Chondrocyte (in vitro differentiated cells): Measurements from ENCODE around the gene NFKB2. TPM values are rescaled to one million over a fixed set of nuclear protein-coding genes. Genes with fewer than 3 reads are reported as not detected.

ENCODE experiments used
- DNase-seq: peaks from one replicate; pipeline ENCODE4 v3.0.0; 2021; ENCODE audit warnings: mixed read lengths, low spot score
- H3K27ac Mint-ChIP-seq: one replicate; pipeline ENCODE4 v1.8.0; 2021; ENCODE audit warnings: mild to moderate bottlenecking, moderate library complexity, mixed read lengths; ENCODE audit not compliant: unreplicated experiment
- H3K27me3 Mint-ChIP-seq: 2 replicates; pipeline ENCODE4 v1.8.0; 2021; ENCODE audit warnings: low read depth, mixed read lengths
- H3K36me3 Mint-ChIP-seq: 2 replicates; pipeline ENCODE4 v1.8.0; 2021; ENCODE audit warnings: low read depth, mixed read lengths
- H3K4me1 Mint-ChIP-seq: 2 replicates; pipeline ENCODE4 v1.8.0; 2021; ENCODE audit warnings: low read depth, mild to moderate bottlenecking, mixed read lengths
- H3K4me3 Mint-ChIP-seq: one replicate; pipeline ENCODE4 v1.8.0; 2021; ENCODE audit warnings: mild to moderate bottlenecking, moderate library complexity, mixed read lengths; ENCODE audit not compliant: unreplicated experiment
- H3K9me3 Mint-ChIP-seq: 2 replicates; pipeline ENCODE4 v1.8.0; 2021; ENCODE audit warnings: low read depth, mixed read lengths
- total RNA-seq: library from RNA; stranded (reverse); gene quantifications from 3 replicates; pipeline ENCODE4 v1.2.1, GENCODE V29; 2021
- TF ChIP-seq, protein P1 (sequence below): fragments of 200-600 bp; sonication (generic); IDR thresholded peaks from 2 replicates; pipeline ENCODE4 v1.5.0; 2021; ENCODE audit warnings: antibody characterized with exemption, mild to moderate bottlenecking, moderate library complexity

The NFKB2 gene
- total RNA-seq, 1 donor from 2014 or later: 38.0 TPM

DNA sequence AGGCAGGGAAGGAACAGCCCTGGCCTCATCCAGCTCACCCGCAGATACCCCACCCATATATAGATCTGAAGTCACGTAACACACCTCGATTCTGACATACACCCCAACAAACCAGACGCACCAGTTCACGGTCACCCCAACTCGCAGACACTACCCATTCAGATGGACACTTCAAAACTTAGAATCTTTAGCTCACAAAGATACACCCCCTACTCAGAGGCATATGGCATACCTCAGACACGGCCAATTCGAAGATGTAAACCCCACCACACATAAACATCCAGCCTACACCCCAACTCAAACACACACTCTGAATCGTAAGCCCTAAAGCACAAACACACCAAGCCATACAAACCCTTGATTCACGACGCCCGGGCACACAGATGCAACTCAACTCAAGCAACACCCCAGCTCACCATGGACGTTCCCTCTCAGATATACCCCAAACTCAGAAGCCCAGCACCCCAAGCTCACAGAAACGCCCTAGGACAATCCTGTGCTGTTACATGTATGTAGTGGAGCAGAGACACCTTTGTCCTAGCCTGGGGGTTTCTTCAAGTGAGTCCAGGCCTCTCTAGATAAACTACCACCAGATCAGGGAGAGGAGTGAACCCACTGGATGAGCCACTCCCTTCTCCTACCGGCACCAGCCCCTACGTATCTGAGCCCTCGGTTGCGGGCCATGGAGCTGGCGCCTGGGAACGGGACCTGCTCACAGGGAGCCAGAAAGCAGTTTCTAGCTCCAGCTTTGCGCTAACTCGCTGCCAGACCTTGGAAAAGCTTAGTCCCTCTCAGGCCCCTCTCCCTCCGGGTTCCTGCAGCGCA, 14.3 kb downstream of the NFKB2 start:
- TF ChIP-seq, protein P1, sequence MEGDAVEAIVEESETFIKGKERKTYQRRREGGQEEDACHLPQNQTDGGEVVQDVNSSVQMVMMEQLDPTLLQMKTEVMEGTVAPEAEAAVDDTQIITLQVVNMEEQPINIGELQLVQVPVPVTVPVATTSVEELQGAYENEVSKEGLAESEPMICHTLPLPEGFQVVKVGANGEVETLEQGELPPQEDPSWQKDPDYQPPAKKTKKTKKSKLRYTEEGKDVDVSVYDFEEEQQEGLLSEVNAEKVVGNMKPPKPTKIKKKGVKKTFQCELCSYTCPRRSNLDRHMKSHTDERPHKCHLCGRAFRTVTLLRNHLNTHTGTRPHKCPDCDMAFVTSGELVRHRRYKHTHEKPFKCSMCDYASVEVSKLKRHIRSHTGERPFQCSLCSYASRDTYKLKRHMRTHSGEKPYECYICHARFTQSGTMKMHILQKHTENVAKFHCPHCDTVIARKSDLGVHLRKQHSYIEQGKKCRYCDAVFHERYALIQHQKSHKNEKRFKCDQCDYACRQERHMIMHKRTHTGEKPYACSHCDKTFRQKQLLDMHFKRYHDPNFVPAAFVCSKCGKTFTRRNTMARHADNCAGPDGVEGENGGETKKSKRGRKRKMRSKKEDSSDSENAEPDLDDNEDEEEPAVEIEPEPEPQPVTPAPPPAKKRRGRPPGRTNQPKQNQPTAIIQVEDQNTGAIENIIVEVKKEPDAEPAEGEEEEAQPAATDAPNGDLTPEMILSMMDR: no peak
- no peak for DNase-seq
- H3K36me3 Mint-ChIP-seq: no peaks in the 10 kb centered on the region
- H3K27me3 Mint-ChIP-seq: peaks cover 23% of the 10 kb centered on the region
- no peaks in the 10 kb centered on the region for H3K9me3 Mint-ChIP-seq
- H3K27ac Mint-ChIP-seq: no peak overlapping the region
- H3K4me3 Mint-ChIP-seq: peak overlapping the region; percentile 44
- peaks cover 25% of the 10 kb centered on the region for H3K4me1 Mint-ChIP-seq

DNA sequence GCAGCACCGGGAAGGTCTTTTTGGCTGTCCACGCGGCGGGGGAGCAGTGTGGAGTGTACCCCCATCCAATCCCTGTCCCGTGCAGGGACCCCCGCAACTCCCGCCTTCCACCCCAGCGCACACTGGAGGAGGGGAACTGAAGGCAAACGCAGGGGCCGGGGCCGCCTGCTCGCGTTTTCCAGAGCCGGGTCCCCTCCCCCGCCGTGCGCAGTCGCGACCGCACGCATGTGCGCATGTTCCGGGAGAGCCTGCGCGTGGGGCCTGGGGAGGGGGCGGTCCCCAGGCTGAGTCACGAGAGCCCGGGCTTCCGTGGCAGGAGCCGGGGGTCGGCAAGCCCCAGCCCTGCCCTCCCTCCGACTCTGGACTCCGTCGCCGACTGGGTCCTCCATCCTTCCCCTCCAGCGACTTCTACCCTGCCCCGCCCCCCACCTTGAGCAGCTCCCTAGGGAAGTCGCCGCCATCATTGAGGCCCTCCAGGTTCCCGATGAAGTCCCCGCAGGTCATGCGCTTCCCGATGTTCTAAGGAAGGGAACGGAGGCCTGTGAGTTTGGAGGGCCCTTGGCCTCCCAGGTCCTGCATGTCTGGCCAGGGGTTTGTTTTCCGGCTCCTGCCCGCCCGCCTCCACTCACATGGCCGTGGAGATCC, 15.0 kb downstream of the NFKB2 start:
- Mint-ChIP-seq H3K27ac (no peak overlapping the region), H3K9me3 (no peaks in the 10 kb centered on the region), H3K4me1 (peaks cover 25% of the 10 kb centered on the region), H3K36me3 (no peaks in the 10 kb centered on the region), H3K4me3 (peak overlapping the region; percentile 44), H3K27me3 (peaks cover 23% of the 10 kb centered on the region)
- TF ChIP-seq, protein P1: no peak
- no peak for DNase-seq

DNA sequence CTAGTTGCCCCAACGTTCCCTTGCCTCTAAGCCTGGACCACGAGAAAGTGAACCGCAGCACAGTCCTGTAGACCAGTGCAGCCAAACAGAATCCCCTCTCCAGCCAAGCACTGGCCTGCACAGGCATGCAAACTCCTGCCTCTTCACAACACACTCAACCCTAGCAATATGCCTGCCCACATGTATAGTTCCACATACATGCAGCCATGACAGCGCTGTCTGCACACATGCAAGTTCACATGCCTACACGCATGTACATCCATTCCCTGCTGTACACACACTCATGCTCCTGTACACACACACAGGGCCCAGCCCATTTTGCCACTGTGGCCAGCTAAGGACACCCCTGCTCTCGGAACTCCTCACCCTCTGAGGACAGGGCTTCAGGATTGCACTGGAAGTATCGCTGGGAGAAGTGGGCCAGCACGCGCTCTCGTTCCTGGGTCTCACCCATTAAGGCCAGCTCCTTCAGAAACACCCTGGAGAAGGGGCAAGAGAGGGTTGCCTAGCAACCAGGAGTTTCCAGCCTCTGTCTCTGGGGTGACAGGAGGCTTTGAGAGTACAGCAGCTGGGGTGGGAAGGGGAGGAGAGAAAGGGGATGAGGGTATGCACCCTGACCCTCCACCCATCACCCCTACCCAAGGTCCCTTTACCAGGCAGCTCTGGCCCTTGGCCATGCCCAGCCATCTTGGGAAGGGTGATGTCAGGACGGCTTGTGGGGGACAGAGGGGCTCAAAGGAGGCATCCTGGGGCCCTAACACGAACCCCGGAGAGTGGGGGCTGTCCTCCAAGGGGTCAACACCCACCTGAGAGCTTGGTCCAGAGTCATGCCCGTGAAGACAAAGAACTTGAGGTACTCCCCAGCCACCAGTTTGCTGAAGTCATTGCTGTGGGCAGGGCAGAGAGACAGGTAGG, 16.1 kb downstream of the NFKB2 start:
- peaks cover 25% of the 10 kb centered on the region for H3K4me1 Mint-ChIP-seq
- peaks cover 26% of the 10 kb centered on the region for H3K27me3 Mint-ChIP-seq
- H3K27ac Mint-ChIP-seq: no peak overlapping the region
- H3K36me3 Mint-ChIP-seq: no peaks in the 10 kb centered on the region
- TF ChIP-seq, protein P1: no peak
- H3K9me3 Mint-ChIP-seq: no peaks in the 10 kb centered on the region
- no peak for DNase-seq
- H3K4me3 Mint-ChIP-seq: peak overlapping the region; percentile 44

DNA sequence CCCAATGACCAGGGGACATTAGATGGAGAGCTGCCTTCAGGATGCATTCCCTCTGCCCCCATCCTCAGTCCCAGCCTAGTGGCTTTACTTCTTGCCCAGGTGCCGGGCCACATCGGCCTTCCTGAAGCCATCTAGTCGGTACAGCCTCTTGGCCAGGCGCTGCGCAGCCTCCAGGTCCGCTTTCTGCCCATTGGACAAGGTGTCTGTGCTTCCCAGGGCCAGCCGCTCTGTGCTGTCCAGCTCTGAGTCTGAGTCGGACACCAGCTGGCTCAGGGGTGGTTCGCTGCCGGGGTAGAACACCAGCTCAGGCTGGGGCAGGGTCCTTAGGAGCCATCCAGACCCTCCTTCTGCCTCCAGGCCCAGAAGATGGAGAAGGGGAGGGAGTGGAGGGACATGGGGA, 16.8 kb downstream of the NFKB2 start:
- no peaks in the 10 kb centered on the region for H3K9me3 Mint-ChIP-seq
- TF ChIP-seq, protein P1: no peak
- DNase-seq: no peak
- no peak overlapping the region for H3K4me3 Mint-ChIP-seq
- H3K27ac Mint-ChIP-seq: no peak overlapping the region
- no peaks in the 10 kb centered on the region for H3K36me3 Mint-ChIP-seq
- H3K4me1 Mint-ChIP-seq: peaks cover 25% of the 10 kb centered on the region
- peaks cover 29% of the 10 kb centered on the region for H3K27me3 Mint-ChIP-seq
